ENCODE results near the gene ZFHX2.

GRCh38 chr14:23481362-23481970 is 70.1 kb downstream of the ZFHX2 start:
- TF ChIP-seq, protein P1, sequence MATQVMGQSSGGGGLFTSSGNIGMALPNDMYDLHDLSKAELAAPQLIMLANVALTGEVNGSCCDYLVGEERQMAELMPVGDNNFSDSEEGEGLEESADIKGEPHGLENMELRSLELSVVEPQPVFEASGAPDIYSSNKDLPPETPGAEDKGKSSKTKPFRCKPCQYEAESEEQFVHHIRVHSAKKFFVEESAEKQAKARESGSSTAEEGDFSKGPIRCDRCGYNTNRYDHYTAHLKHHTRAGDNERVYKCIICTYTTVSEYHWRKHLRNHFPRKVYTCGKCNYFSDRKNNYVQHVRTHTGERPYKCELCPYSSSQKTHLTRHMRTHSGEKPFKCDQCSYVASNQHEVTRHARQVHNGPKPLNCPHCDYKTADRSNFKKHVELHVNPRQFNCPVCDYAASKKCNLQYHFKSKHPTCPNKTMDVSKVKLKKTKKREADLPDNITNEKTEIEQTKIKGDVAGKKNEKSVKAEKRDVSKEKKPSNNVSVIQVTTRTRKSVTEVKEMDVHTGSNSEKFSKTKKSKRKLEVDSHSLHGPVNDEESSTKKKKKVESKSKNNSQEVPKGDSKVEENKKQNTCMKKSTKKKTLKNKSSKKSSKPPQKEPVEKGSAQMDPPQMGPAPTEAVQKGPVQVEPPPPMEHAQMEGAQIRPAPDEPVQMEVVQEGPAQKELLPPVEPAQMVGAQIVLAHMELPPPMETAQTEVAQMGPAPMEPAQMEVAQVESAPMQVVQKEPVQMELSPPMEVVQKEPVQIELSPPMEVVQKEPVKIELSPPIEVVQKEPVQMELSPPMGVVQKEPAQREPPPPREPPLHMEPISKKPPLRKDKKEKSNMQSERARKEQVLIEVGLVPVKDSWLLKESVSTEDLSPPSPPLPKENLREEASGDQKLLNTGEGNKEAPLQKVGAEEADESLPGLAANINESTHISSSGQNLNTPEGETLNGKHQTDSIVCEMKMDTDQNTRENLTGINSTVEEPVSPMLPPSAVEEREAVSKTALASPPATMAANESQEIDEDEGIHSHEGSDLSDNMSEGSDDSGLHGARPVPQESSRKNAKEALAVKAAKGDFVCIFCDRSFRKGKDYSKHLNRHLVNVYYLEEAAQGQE (IDR thresholded peaks at IDR 0.05; ENCODE audit: borderline replicate concordance), result peak; percentile 7
- TF ChIP-seq, protein P2, sequence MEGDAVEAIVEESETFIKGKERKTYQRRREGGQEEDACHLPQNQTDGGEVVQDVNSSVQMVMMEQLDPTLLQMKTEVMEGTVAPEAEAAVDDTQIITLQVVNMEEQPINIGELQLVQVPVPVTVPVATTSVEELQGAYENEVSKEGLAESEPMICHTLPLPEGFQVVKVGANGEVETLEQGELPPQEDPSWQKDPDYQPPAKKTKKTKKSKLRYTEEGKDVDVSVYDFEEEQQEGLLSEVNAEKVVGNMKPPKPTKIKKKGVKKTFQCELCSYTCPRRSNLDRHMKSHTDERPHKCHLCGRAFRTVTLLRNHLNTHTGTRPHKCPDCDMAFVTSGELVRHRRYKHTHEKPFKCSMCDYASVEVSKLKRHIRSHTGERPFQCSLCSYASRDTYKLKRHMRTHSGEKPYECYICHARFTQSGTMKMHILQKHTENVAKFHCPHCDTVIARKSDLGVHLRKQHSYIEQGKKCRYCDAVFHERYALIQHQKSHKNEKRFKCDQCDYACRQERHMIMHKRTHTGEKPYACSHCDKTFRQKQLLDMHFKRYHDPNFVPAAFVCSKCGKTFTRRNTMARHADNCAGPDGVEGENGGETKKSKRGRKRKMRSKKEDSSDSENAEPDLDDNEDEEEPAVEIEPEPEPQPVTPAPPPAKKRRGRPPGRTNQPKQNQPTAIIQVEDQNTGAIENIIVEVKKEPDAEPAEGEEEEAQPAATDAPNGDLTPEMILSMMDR (IDR thresholded peaks at IDR 0.05; ENCODE audit: poor library complexity, severe bottlenecking), result no peak
- TF ChIP-seq POLR2AphosphoS5 (IDR thresholded peaks at IDR 0.05) (no peak), EZH2 (IDR thresholded peaks at IDR 0.05; ENCODE audit: borderline replicate concordance, insufficient read depth, low read length, poor library complexity, severe bottlenecking) (no peak), TAF1 (IDR thresholded peaks at IDR 0.05; ENCODE audit: low read depth) (peak; percentile 22), MXI1 (conservative IDR thresholded peaks at IDR 0.05; ENCODE audit: poor library complexity, severe bottlenecking) (no peak), EP300 (conservative IDR thresholded peaks at IDR 0.05; ENCODE audit: poor library complexity, severe bottlenecking) (no peak), RAD21 (conservative IDR thresholded peaks at IDR 0.05) (no peak)
